Limb (tissue), 2 donors: Measurements from ENCODE around the gene STK10.
A peak's percentile ranks its signal among the peaks of the same experiment; 100 is the strongest.

Experiments used
- DNase-seq, 2 donors: peaks; one replicate each; pipeline ENCODE4 v3.0.0-alpha.2; 2016; ENCODE audit errors: extremely low spot score in 2 of 2

STK10 gene

DNA sequence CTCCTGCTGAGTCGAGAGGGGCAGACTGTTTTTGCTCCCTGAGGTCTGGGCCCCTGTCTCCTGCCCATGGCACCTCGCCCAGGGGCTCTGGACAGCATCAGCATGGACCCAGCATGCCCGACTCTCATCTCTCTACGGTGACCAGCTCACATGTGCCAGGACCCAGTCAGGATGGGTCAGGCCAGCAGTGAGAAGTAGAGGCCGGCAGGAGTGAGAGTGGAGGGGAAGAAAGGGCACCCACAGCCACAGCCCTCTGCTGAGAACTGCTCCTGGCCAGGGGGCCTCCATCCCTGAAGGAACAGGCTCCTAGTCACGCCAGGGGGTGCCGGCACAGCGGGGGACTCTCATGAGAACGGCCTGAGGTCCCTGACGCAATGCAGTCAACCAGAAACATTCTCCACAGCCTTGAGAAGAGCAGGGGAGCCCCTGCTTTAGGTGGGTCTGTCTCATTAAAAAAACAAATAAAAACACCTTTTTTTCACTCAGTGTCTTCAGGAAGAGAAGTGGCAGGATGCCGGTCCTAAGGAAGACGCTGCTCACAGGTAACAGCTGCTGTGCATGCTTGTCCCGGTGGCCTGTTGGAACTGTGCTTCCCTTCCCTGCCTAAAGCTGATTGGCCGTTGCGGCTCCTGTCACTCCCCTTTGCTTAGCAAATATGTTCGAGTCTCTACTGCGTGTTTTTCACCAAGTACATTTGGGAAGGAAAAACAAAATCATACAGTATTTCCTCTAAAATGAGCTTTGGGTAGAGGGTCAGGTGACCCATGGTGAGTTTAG is 95.9 kb downstream of the STK10 start:
- no peak for DNase-seq

DNA sequence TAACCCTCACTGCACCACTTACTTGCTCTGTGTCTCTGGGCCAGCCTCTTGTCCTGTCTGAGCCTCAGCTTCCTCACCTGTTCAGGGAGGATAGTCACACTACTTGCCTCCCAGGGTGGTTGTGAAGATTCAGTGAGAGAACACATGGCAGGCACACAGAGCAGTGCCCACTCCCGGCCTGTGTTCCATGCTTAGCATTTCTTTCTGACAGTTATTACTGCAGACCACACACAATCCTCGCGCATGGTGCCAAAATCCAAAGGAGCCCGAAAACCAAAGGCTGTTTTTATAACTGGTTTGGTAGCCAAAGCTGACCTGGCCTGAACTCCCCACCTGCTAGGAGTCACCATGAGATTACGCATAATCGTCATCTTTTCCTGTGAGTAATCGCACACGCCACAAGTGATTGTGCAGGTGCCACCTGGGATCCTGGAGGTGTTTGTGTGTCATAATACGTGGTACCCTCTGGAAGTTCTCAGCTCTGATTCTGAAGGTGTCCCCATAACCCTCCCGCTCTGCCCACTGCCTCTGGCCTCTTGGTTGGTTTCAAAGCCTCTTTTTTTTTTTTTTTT is 97.0 kb downstream of the STK10 start:
- DNase-seq = no peak

DNA sequence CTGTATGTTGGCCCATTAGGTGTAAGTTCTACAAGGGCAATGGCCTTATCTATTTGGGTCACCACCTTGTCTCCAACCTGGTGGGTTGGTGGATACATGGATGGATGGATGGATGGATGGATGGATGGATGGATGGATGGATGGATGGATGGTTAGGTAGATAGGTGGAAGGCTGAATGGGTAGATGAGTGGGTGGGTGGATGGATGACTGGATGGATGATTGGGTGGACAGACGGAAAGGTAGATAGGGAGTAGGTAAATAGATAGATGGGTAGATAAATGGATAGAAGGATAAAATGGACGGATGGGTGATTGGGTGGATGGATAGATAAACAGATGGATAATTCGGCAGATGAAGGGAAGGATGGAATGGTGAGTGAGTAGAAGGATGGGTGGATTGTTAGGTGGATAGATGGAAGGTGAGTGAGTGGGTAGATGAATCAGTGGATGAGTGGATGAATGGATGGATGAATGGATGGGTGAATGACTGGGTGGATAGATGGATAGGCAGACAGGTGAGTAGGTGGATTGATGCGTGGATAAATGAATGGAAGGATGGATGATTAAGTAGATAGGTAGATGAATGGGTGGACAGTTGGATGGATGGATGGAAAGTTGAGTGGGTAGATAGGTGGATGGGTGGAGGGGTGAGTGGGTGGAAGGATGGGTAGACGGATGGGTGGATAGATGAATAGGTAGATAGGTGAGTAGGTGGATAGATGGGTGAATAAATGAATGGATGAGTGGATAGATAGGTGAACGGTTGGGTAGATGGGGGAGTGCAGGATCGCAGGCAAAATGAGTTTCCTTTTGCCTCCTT is 98.5 kb downstream of the STK10 start:
- no peak for DNase-seq

DNA sequence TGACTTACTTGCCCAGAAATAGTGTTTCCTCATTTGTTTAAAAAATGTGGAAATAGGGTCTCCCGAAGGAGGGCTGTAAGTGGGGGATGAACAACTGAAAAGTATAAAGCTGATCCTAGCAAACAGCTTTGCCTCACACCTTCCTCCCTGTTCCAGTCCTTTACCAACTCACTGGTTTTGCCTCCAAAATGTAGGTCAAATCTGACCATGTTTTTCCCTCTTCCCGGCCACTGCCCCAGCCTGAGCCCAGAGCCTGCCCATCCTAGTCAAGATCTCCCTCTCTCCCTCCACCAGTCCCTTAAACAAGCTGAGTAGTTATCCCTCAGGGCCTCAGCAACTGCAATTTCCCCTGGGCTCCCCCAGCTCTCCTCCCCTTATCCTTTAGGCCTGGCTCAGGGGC is 99.2 kb downstream of the STK10 start:
- no peak for DNase-seq

DNA sequence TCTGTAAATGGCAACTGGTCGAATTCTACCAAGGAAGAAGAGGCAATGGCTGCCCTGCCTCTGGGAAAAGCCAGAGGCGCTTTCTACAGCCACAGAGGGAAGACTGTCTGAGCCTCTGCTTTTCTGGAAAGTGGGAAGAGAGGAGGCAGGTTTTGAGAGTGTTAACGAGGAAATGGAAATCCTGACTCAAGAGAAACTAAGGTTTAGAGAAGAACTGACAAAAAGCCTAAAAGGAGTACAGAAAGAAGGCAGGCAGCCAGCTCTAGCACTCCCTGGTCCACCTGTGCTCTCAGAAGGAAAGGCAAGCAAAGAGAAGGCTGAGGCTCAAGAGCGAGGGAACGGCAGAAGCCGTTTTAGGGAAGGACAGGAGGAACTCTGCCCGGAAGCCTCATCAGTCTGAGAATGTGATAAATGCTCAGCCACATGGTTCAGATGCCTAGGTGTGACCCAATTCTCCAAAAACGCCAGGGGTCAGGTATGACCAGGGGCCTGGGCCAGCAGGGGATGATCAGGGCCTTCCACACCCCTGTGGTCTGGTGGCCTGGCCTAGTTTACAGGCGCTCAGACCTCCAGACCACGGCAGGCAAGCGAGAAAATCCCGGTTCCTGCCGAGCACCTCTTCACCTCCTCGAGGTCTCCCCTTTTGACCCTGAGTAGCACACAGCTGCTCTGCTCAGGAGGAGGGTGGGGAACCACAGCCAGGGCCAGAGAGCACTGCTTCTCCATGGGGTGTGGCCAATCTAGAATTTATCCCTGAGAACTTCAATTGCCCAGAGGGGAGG is 101.6 kb downstream of the STK10 start:
- no peak for DNase-seq

DNA sequence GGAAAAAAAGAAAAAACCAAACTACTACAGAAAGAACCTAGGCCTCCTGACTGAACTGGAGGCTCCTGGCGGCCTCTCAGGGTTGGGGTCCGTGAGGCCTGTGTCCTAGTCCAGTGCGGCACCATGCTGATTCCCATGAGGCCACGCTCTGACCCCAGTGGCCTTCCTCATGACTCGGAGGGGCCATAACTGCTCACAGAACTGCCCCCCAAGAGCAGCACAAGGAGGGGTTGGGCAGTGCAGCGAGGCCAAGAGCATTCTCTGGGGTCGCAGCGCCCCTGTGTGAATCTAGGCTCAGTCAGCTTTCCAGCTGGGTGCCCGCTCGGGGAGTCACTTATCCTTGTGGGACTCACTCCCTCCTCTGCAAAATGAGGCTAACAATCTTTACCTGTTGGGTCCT is 102.3 kb downstream of the STK10 start:
- DNase-seq = no peak

DNA sequence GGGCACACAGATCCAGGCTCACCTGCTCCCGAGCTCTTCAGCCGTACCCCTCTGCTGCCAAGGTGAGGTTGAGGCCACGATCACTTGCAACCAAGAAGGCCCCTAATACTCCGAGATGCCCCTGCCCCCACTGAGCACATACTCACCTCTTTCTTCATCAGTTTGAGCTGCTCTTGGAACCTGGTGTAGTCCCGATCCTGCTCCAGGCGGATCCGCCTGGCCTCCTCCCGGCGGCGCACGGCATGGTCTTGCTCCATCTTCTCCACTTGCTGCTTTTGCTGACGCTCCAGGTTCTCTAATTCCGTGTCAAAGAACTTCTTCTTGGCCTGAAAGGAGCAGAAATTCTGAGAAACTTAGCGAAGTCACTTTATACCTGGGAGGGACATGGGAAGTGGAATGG is 105.8 kb downstream of the STK10 start:
- DNase-seq = no peak

DNA sequence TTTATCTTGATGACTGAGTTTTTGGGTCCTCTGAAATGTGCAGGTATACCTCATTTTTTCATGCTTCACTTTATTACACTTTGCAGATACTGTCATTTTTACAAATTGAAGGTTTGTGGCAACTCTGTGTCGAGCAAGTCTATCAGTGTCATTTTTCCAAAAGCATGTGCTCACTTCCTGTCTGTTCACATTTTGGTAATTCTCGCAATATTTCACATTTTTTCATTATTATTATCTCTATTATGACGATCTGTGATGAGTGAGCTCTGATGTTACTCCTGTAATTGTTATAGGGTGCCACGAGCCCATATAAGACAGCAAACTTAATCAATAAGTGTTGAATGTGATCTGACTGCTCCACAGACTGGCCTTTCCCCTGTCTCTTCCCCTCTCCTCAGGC is 108.1 kb downstream of the STK10 start:
- DNase-seq = no peak

DNA sequence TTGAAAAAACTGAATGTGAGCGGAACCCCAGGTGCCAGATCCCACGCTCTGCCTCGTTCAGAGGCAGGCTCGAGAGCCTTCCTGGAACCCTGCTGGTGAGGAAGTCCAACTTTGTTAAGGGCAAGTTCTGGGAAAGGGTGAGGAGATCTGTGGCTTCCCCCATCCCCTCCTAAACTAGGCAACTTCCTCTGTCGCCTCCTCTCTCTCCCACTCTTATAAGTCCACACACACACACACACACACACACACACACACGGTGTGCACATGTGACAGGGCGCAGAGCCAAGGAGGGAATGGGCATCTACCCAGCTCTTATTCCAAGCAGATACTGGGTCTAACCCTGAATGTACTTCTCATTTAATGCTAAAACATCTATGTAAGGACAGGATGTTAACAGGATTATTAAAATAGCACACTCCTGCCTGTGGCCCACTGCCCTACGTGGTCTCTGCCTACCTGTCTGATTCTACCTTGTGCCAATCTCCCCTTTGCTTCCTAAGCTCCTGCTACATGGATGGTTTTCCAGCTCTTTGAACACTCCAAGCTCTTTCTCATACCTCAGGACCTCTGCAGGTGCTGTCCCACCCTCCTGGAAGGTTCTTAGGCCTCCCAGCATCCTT is 109.2 kb downstream of the STK10 start:
- DNase-seq = peak; percentile 18 to 60

DNA sequence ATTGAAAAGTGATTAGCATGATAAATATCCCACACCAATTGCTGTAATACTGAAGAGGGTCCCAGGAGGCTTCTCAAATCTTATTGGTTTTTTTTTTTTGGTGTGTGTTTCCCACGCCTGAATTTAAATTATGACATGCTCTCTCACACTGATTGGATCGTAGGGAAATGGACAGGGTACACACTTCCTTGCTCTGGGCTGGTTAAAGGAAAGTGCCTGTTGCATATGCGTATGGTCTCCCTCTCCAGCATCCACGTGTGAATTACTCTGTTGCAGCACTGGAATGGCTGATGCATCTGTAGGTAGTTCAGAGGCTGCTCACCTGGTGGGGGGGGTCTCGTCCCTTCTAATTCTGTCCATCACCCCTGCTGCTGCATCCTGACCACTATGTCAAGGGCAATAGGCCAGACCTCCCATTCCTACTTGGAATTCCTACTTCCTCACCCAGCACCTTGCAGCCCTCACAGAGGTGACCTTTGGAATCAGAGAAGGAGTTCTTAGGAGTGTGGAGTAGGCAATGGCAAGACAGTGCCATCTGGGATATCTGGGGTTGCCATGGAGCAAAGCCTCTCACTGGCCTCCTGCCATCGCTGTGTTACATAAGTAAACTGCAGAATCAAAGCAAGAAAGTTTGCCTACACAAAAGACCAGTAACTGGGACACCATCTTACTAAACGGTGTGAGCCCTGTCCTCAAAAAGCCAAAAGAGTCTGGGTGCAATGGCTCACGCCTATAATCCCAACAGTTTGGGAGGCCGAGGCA is 110.2 kb downstream of the STK10 start:
- DNase-seq = no peak

DNA sequence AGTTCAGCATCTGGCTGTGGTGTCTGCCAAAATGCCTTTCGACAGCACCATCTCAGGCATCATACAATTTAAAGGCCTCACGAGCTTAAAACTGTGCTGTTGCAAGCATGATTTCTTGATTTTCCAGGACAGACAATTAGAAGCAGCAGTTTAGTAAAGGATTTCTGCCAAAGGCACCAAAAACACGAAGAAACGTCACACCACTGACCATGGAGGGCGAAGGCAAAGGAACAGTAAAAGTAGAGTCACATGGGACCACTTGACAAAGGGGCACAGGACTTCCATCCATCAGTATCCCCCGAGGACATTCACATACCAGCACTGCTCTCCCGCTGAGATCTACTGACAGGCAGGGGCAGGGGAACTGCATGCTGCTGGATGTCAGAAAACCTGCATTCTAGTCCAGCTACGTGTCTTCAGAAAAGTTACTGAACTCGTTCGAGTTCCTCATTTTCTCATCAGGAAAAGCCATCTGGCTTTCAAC is 111.2 kb downstream of the STK10 start:
- peak in 1 of 2 donors; percentile 10 for DNase-seq

DNA sequence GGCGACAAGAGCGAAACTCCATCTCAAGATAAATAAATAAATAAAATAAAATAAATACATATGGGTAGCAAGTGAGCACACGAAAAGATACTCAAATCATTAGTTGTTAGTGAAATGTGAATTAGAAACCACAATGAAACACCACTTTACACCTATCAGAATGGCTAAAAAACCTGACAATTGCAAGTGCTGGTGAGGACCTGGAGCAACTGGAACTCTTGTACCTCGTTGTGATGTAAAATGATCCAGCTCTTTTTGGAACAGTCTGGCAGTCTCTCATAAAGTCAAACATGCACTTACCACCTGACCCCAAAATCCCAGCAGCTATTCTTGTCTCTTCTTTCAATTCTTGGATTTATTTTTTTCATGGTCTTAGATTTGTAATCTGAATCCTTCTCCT is 112.4 kb downstream of the STK10 start:
- no peak for DNase-seq

DNA sequence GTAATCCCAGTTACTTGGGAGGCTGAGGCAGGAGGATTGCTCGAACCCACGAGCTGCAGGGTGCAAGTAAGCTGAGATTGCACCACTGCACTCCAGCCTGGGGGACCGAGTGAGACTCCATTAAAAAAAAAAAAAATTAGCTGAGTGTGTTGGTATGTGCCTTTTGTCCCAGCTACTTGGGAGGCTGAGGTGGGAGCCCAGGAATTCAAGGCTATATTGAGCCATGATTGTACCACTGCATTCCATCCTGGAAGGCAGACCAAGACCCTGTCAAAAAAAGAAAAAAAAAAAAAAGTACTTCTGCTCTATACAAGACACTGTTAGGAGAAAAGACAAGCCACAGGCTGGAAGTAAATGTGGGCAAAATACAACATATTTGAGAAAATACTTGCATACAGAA is 113.1 kb downstream of the STK10 start:
- no peak for DNase-seq

DNA sequence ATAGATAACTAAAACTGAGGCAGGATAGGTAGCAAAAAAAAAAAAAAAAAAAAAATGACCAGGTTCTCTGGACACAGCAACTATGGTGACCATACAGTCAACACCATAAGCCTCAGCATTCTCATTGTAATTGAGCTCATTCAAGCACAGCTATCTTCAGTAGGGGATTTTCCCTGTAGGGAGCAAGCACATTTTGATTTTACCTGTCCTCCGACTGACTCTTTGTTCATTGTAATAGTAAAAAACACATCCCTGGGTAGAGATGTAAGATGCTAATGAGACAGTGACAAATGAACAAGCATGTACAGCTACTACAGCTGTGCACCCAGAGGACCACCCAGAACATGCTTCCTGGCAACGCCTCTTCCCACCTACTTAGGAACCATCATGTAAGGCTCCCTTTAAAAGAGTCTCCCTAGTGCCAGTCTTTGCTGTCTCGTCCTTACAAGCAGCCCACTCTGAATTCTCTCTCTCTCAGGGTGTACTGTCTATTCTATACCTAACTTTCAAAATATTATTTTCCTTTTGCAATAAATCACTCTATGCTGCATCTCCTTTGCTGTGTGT is 116.6 kb downstream of the STK10 start:
- DNase-seq = no peak

DNA sequence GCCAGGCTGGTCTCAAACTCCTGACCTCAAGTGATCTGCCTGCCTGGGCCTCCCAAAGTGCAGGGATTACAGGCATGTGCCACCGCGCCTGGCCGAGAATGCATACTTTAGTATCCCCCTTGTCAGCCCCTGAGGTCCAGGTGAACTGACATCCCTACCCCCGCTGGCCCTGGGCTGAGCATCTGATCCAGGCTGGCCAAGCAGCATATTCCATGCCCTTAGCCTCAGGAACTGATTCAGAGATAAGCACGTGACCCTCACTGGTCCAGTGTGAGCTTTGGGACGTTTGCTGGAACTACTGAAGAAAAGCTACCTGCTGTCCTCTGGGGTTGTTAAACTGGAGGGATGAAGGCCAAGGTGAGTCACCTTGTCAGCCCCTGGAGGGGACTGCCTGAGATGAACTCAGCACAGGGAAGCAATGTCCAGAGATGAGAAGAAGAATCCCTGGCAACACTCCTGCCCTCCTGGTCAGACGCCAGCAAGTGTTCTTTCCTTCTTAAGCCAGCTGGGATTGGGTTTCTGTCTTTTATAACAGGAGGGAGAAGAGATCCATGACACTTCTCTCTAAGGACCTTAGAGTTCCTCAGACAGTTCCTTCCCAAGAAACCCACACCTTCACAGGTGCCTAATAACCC is 122.5 kb downstream of the STK10 start:
- DNase-seq = no peak

DNA sequence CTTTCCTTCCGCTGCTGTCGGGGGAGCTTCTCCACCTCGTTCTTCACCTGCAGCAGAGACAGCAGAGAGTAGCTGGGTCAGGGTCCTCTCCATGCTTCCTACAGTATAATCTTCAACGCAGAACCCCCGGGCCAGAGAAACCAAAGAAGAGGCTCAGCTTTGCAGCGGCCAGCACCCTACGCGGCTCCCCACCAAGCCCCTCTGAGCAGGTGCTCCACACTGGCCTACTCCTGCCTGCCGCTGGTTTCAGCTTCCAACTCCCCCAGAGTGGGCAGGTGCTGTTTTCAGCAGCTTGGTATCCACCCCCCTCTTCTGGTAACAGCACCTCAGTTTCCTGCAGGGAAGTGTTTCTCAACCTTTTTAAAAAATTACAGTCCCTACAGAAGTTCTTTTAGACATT is 123.3 kb downstream of the STK10 start:
- no peak for DNase-seq

DNA sequence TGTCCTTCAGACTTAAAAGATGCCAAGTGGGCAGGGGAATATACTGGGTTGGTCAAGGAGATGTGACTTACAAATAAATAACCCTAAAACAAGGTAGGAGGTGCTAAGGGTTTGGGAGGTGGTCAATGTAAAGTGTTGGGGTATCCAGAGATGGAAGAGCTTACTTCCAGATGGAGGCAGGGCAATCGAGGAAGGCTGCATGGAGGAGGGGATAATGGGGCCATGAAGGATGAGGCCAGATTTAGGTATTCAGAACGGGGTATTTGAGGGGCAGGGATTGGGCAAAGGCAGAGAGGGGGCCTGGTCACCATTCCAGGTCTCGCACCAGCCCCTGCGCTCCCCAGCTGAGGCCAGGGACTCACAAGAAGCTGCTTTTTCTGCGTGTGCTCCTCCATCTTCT is 123.7 kb downstream of the STK10 start:
- DNase-seq = no peak

DNA sequence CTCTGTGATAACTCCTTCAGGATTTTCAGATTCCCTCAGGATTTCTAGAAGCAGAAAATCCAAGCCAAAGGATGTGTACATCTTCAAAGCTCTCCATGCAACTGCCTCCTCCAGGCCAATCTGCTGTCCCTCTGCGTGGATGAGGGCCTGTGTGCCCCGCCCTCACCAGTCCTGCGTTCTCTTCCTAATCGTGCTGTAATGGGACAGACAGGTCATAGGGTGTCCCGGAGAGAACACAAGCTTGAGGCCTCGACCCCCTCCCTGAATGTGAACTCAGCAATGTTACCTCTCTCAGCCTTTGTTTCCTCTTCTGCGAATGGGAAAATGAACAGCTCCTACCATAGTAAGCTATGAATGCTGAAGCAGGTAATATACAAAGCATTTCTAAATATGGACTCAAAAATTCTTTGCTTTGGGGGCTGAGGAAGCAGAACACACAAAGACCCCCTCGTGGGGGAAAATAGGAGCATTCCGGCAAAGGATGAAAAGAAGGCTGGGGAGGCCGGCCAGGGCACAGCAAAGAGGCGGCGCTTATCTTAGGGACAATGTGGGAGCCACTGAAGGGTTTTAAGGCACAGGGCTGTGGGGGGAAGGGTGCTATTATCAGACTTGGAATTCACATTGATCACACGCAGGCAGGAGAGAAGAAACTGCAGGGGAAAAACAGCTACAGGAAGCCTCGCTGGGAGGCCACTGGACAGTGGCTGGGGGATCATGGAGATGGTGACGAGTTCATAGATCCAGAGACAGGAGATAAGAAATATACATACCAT is 124.4 kb downstream of the STK10 start:
- DNase-seq = no peak

DNA sequence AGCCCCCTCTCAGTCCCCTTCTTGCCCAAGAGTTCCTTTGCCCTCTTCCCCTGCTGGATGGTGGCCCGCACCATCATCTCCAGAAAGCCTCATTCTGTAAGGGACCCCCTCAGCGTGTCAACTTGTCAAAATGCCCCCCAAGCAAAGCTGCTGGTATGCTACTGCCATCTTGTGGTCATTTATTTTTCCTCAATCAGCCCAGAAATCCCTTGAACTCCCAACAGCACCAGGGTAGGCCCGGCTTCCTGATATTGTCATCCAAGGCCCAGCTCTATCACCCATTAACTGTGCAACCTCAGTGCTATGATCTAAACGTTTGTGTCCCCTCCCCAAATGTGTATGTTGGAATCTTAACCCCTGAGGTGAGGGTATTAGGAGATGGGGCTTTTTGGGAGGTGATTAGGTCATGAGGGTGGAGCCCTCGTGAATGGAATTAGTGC is 128.3 kb downstream of the STK10 start:
- no peak for DNase-seq
